H9 (cell line): ENCODE data around the gene TMEM161A. TPM values are rescaled to one million over a fixed set of nuclear protein-coding genes. Genes with fewer than 3 reads are reported as not detected.

Source experiments
- DNase-seq: peaks from one replicate; pipeline ENCODE4 v3.0.0-alpha.2; 2017
- H2AFZ ChIP-seq: one replicate; pipeline ENCODE4 v1.6.1; 2013; ENCODE audit warnings: mild to moderate bottlenecking, low read length, control low read depth, moderate library complexity
- H2AK5ac ChIP-seq: 2 replicates; pipeline ENCODE4 v1.6.1; 2013; ENCODE audit warnings: low read length, control low read depth, mixed read lengths; ENCODE audit not compliant: insufficient read length
- H2BK120ac ChIP-seq: one replicate; pipeline ENCODE4 v1.6.1; 2013; ENCODE audit warnings: low read depth, mild to moderate bottlenecking, low read length, control low read depth, inconsistent platforms; ENCODE audit not compliant: poor library complexity, severe bottlenecking
- H2BK12ac ChIP-seq: 2 replicates; pipeline ENCODE4 v1.6.1; 2013; ENCODE audit warnings: low read length, control low read depth, mixed read lengths, low read depth; ENCODE audit not compliant: insufficient read length
- H2BK15ac ChIP-seq: 2 replicates; pipeline ENCODE4 v1.6.1; 2013; ENCODE audit warnings: low read depth, low read length, control low read depth
- H2BK20ac ChIP-seq: one replicate; pipeline ENCODE4 v1.6.1; 2013; ENCODE audit warnings: low read depth, mild to moderate bottlenecking, low read length, control low read depth, inconsistent platforms; ENCODE audit not compliant: poor library complexity, severe bottlenecking
- H2BK5ac ChIP-seq: 2 replicates; pipeline ENCODE4 v1.6.1; 2013; ENCODE audit warnings: low read length, control low read depth, mixed read lengths; ENCODE audit not compliant: insufficient read length
- H3K14ac ChIP-seq: 2 replicates; pipeline ENCODE4 v1.6.1; 2013; ENCODE audit warnings: low read length, control low read depth; ENCODE audit not compliant: insufficient read depth
- H3K18ac ChIP-seq: 2 replicates; pipeline ENCODE4 v1.6.1; 2013; ENCODE audit warnings: low read depth, mild to moderate bottlenecking, mixed read lengths, low read length, control low read depth; ENCODE audit not compliant: insufficient read length
- H3K23ac ChIP-seq: 2 replicates; pipeline ENCODE4 v1.6.1; 2013; ENCODE audit warnings: low read length, control low read depth, mixed read lengths, low read depth; ENCODE audit not compliant: insufficient read length
- H3K23me2 ChIP-seq: 2 replicates; pipeline ENCODE4 v1.6.1; 2013; ENCODE audit warnings: low read depth, mild to moderate bottlenecking, mixed read lengths, low read length, control low read depth; ENCODE audit not compliant: insufficient read length, poor library complexity, severe bottlenecking
- H3K27ac ChIP-seq: 2 replicates; pipeline ENCODE4 v1.5.1; 2013; ENCODE audit warnings: low read length, control low read depth, mixed read lengths, low read depth; ENCODE audit not compliant: insufficient read length
- H3K27me3 ChIP-seq: 2 replicates; pipeline ENCODE4 v1.6.1; 2013; ENCODE audit warnings: low read length, control low read depth, inconsistent platforms; ENCODE audit not compliant: insufficient read depth
- H3K4ac ChIP-seq: 2 replicates; pipeline ENCODE4 v1.6.1; 2013; ENCODE audit warnings: low read depth, mild to moderate bottlenecking, control low read depth, inconsistent platforms, low read length, moderate library complexity
- H3K4me1 ChIP-seq: 2 replicates; pipeline ENCODE4 v1.6.1; 2013; ENCODE audit warnings: low read length, control low read depth, inconsistent platforms; ENCODE audit not compliant: insufficient read depth
- H3K4me2 ChIP-seq: 2 replicates; pipeline ENCODE4 v1.6.1; 2013; ENCODE audit warnings: low read length, control low read depth, mixed read lengths; ENCODE audit not compliant: insufficient read length, insufficient read depth
- H3K56ac ChIP-seq: 2 replicates; pipeline ENCODE4 v1.6.1; 2013; ENCODE audit warnings: low read depth, mild to moderate bottlenecking, mixed read lengths, low read length, control low read depth; ENCODE audit not compliant: insufficient read length
- H3K79me1 ChIP-seq: 2 replicates; pipeline ENCODE4 v1.6.1; 2013; ENCODE audit warnings: low read depth, mild to moderate bottlenecking, moderate library complexity, low read length, control low read depth, inconsistent platforms; ENCODE audit not compliant: insufficient read depth, poor library complexity, severe bottlenecking
- H3K79me2 ChIP-seq: 2 replicates; pipeline ENCODE4 v1.6.1; 2013; ENCODE audit warnings: low read length, control low read depth, inconsistent platforms; ENCODE audit not compliant: insufficient read depth
- H3K9ac ChIP-seq: 2 replicates; pipeline ENCODE4 v1.6.1; 2013; ENCODE audit warnings: low read length, control low read depth, mixed read lengths; ENCODE audit not compliant: insufficient read length; ENCODE audit errors: extremely low read depth
- H3K9me3 ChIP-seq: one replicate; pipeline ENCODE4 v1.6.1; 2013; ENCODE audit warnings: low read depth, low read length, inconsistent platforms; ENCODE audit not compliant: control insufficient read depth
- H3T11ph ChIP-seq: one replicate; pipeline ENCODE4 v1.6.1; 2013; ENCODE audit warnings: mild to moderate bottlenecking, low read length, control low read depth, inconsistent platforms
- H4K20me1 ChIP-seq: one replicate; pipeline ENCODE4 v1.6.1; 2013; ENCODE audit not compliant: control insufficient read depth, insufficient read length, insufficient read depth
- H4K5ac ChIP-seq: 2 replicates; pipeline ENCODE4 v1.6.1; 2013; ENCODE audit warnings: low read depth, mild to moderate bottlenecking, mixed read lengths, low read length, control low read depth; ENCODE audit not compliant: insufficient read length
- H4K8ac ChIP-seq: replicated peaks from 2 replicates; pipeline ENCODE4 v1.6.1; 2013; ENCODE audit warnings: low read length, control low read depth, mixed read lengths, low read depth; ENCODE audit not compliant: insufficient read length
- H4K91ac ChIP-seq: 2 replicates; pipeline ENCODE4 v1.6.1; 2013; ENCODE audit warnings: low read depth, mild to moderate bottlenecking, moderate library complexity, mixed read lengths, low read length, control low read depth; ENCODE audit not compliant: insufficient read length
- H3K27ac Mint-ChIP-seq, 3 experiments: 2 replicates in 2 of 3; 3 replicates in 1 of 3; pipeline ENCODE4 v1.8.0; 2020 to 2021; ENCODE audit warnings: mixed read lengths in 3 of 3, mild to moderate bottlenecking in 1 of 3, moderate library complexity in 1 of 3
- H3K27me3 Mint-ChIP-seq: 2 replicates; pipeline ENCODE4 v1.8.0; 2021; ENCODE audit warnings: low read depth, mild to moderate bottlenecking, moderate library complexity, mixed read lengths
- H3K36me3 Mint-ChIP-seq, 3 experiments: 2 replicates in 2 of 3; 3 replicates in 1 of 3; pipeline ENCODE4 v1.8.0; 2020 to 2021; ENCODE audit warnings: low read depth in 3 of 3, mixed read lengths in 3 of 3; ENCODE audit not compliant: insufficient read depth in 1 of 3
- H3K4me1 Mint-ChIP-seq, 2 experiments: 2 replicates each; pipeline ENCODE4 v1.8.0; 2020; ENCODE audit warnings: mixed read lengths in 2 of 2
- H3K4me3 Mint-ChIP-seq, 2 experiments: 2 replicates in 1 of 2; 3 replicates in 1 of 2; pipeline ENCODE4 v1.8.0; 2020 to 2021; ENCODE audit warnings: mild to moderate bottlenecking in 2 of 2, mixed read lengths in 2 of 2, moderate library complexity in 1 of 2
- H3K9me3 Mint-ChIP-seq, 2 experiments: 2 replicates in 1 of 2; 3 replicates in 1 of 2; pipeline ENCODE4 v1.8.0; 2020; ENCODE audit warnings: mild to moderate bottlenecking in 2 of 2, mixed read lengths in 2 of 2, moderate library complexity in 1 of 2
- WGBS: extraction: QIAGEN DNeasy Blood & Tissue Kit; methylation state at CpG from one replicate; pipeline ENCODE4 v1.1.7; 2013; ENCODE audit warnings: missing lambda C conversion rate, low lambda C conversion rate, mixed read lengths; ENCODE audit not compliant: insufficient read length; ENCODE audit errors: extremely low coverage; 5-methylcytosine and 5-hydroxymethylcytosine counted together
- total RNA-seq: library from RNA; stranded (reverse); gene quantifications from 2 replicates; pipeline ENCODE4 v1.2.1, GENCODE V29; 2021
- TF ChIP-seq, protein P1 (sequence below): fragments of 200-600 bp; sonication (generic); conservative IDR thresholded peaks from 3 replicates; pipeline ENCODE4 v1.8.0; 2021; ENCODE audit warnings: antibody characterized with exemption, mild to moderate bottlenecking

Gene TMEM161A
- total RNA-seq, 1 experiment from 2014 or later, result 40.9 TPM

DNA sequence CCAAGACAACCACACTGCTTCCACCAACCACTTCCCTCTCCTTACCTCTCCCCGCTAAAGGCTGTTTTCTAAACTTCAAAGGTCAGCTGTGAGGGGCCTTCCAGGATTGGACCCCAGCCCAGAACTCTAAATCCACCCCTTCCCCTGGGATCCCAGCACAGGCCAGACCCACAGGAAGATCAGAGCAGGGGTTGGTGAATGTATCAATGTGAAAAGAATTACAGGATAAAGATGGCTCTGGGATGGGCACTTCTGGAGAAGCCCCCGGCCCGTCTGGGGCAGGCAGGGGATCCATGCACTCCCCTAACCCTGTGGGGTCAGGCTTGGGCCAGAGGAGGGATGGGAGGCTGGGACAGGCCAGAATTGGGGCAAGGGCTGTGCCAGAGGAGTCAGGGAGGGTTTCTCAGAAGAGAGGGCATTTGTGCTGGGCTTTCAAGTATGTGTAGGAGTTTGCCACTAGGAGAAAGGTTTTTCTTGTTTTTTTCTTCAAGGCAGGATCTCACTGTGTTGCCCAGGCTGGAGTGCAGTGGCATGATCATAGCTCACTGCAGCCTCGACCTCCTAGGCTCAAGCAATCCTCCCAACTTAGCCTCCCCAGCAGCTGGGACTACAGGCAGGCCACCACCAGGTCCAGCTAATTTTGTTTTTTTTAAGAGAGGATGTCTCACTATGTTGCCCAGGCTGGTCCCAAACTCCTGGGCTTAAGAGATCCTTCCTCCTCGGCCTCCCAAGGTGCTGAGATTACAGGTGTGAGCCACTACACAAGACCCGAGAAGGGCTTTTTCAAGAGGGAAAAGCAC lies 32.8 kb upstream of the TMEM161A start:
- no peak overlapping the region for H3K9ac ChIP-seq
- H3K9me3 ChIP-seq, result no peaks in the 10 kb centered on the region
- no peak overlapping the region for H3K27ac ChIP-seq
- Mint-ChIP-seq H3K4me3 (peak overlapping the region; percentile 56 to 77), H3K9me3 (no peaks in the 10 kb centered on the region), H3K4me1 (peaks cover 18 to 32% of the 10 kb centered on the region in 2 experiments), H3K27ac (0 out of 7 replicates have a peak overlapping the region, but pooled peaks of 1 of the 3 experiments have one; percentile 18), H3K27me3 (peaks cover 63% of the 10 kb centered on the region), H3K36me3 (no peaks in the 10 kb centered on the region)
- no peak overlapping the region for H2BK15ac ChIP-seq
- H3T11ph ChIP-seq, result no peak overlapping the region
- no peaks in the 10 kb centered on the region for H3K23me2 ChIP-seq
- H3K4ac ChIP-seq, result no peak overlapping the region
- no peaks in the 10 kb centered on the region for H3K4me1 ChIP-seq
- H4K5ac ChIP-seq, result no peak overlapping the region
- WGBS, result no CpG with 5 or more reads among the region's 6 CpGs
- no peak overlapping the region for H3K18ac ChIP-seq
- no peak overlapping the region for H3K14ac ChIP-seq
- no peak overlapping the region for H2AK5ac ChIP-seq
- H4K8ac ChIP-seq, result no peak overlapping the region
- H3K4me2 ChIP-seq, result peak overlapping the region; percentile 41
- H2AFZ ChIP-seq, result no peak overlapping the region
- DNase-seq, result no peak
- H3K23ac ChIP-seq, result no peak overlapping the region
- H4K20me1 ChIP-seq, result no peaks in the 10 kb centered on the region
- H2BK20ac ChIP-seq, result no peak overlapping the region
- no peak overlapping the region for H3K56ac ChIP-seq
- H2BK5ac ChIP-seq, result no peak overlapping the region
- TF ChIP-seq, protein P1, sequence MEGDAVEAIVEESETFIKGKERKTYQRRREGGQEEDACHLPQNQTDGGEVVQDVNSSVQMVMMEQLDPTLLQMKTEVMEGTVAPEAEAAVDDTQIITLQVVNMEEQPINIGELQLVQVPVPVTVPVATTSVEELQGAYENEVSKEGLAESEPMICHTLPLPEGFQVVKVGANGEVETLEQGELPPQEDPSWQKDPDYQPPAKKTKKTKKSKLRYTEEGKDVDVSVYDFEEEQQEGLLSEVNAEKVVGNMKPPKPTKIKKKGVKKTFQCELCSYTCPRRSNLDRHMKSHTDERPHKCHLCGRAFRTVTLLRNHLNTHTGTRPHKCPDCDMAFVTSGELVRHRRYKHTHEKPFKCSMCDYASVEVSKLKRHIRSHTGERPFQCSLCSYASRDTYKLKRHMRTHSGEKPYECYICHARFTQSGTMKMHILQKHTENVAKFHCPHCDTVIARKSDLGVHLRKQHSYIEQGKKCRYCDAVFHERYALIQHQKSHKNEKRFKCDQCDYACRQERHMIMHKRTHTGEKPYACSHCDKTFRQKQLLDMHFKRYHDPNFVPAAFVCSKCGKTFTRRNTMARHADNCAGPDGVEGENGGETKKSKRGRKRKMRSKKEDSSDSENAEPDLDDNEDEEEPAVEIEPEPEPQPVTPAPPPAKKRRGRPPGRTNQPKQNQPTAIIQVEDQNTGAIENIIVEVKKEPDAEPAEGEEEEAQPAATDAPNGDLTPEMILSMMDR, result no peak
- no peaks in the 10 kb centered on the region for H3K79me1 ChIP-seq
- peaks cover 6% of the 10 kb centered on the region; the same call in 1 of the 2 replicates for H3K27me3 ChIP-seq
- H2BK120ac ChIP-seq, result no peak overlapping the region
- H3K79me2 ChIP-seq, result no peaks in the 10 kb centered on the region
- no peak overlapping the region for H4K91ac ChIP-seq
- H2BK12ac ChIP-seq, result no peak overlapping the region
